Retinal pigment epithelial cell (primary cell): ENCODE measurements around the gene NKAIN4.

Experiments used
- DNase-seq: peaks from one replicate; pipeline ENCODE4 v3.0.0-alpha.2; 2010; ENCODE audit warnings: low read depth
- H3K4me3 ChIP-seq: 2 replicates; pipeline ENCODE4 v1.5.1; 2011; ENCODE audit warnings: mild to moderate bottlenecking, low read length, control low read depth, moderate library complexity
- TF ChIP-seq, protein P1 (sequence below): conservative IDR thresholded peaks from 2 replicates; pipeline ENCODE4 v1.5.1; 2011; ENCODE audit warnings: low read depth, low read length, control low read depth, inconsistent platforms

Gene NKAIN4

DNA sequence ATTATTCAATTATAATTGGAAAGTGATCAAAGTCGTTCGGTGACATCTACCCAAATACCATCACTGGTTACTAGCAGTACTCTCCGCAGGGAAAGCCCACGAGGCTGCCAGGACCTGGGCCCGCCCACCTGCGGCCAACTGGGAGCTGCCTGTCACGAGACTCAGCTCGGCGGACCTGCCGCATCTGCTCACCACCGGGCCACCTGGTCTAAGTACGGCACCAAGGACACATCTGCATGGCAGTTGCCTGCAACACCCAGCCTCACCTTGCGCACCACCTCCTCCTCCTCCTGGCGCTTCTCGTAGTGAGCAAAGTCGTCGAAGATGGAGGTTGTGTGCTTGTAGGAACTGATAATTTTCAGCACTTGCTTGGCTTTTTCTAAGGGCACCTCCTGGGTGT lies 52.2 kb downstream of the NKAIN4 start:
- TF ChIP-seq, protein P1, sequence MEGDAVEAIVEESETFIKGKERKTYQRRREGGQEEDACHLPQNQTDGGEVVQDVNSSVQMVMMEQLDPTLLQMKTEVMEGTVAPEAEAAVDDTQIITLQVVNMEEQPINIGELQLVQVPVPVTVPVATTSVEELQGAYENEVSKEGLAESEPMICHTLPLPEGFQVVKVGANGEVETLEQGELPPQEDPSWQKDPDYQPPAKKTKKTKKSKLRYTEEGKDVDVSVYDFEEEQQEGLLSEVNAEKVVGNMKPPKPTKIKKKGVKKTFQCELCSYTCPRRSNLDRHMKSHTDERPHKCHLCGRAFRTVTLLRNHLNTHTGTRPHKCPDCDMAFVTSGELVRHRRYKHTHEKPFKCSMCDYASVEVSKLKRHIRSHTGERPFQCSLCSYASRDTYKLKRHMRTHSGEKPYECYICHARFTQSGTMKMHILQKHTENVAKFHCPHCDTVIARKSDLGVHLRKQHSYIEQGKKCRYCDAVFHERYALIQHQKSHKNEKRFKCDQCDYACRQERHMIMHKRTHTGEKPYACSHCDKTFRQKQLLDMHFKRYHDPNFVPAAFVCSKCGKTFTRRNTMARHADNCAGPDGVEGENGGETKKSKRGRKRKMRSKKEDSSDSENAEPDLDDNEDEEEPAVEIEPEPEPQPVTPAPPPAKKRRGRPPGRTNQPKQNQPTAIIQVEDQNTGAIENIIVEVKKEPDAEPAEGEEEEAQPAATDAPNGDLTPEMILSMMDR: no peak
- no peak overlapping the region for H3K4me3 ChIP-seq
- no peak for DNase-seq

DNA sequence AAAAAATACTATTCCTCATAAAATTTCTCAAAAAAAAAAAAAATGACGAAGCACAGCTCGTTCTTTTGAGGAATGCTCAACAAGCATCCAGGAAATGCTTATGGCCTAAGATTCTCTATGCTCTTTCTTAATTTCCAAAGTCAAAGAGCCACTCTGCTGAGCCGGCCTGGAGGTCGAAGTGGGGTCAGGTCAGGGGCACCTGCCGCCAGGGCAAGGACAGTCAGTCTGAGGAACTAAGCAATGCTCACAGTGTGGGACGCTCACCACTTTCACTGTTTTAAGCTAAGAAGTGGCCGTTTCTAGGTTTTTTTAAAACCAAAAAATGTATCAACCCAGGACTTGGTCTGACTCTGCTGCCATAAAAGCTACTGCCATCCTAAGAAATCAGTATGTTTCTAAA lies 55.7 kb downstream of the NKAIN4 start:
- TF ChIP-seq, protein P1: no peak
- no peak for DNase-seq
- no peak overlapping the region for H3K4me3 ChIP-seq

DNA sequence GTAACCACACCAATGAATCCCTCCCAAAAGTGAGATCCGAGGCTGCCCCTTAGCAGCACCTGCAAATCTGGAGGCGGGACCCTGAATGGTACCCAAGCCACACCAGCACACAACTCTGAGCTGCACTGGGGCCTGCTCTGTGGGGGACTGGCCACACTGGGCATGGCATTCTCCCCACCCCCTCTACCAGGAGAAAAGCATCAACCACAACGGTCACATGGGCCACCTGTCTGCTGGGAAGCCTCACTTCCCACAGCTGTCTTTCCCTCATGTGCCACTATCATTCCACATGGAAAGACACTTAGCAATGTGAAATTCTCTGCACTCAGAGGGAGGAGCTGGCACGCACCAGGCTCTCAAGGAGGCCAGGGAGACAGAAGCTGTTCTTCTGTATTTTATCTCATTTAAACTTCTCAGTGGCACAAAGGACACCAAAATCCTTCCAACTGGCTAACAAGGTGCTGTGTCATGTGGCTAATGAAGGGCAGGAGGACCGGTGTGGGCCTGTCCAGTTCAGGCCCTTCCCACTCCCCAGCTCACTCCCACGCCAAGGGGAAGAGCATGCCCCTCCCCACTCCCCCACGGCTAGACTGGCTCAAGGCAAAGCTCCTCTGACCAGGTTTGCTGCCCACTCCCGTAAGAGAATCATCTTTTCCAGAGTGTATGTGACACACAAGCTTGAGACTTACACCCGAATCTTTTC lies 57.3 kb downstream of the NKAIN4 start:
- no peak overlapping the region for H3K4me3 ChIP-seq
- TF ChIP-seq, protein P1: no peak
- DNase-seq: no peak

DNA sequence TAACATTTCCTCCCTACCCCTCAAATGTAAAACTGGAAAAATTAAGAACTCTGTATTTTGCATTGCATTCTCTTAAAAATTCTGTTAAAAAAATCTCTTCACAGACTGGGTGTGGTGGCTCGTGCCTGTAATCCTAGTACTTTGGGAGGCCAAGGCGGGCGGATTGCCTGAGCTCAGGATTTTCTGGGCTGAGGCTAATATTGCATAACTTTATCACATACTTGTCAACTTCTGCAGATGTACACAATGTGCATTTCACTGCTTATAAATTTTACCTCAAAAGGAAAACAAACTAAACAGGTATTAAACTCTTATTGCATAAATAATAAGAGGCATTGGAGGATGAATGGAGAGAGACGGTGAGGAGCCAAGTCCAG lies 59.5 kb downstream of the NKAIN4 start:
- no peak overlapping the region for H3K4me3 ChIP-seq
- TF ChIP-seq, protein P1: no peak

DNA sequence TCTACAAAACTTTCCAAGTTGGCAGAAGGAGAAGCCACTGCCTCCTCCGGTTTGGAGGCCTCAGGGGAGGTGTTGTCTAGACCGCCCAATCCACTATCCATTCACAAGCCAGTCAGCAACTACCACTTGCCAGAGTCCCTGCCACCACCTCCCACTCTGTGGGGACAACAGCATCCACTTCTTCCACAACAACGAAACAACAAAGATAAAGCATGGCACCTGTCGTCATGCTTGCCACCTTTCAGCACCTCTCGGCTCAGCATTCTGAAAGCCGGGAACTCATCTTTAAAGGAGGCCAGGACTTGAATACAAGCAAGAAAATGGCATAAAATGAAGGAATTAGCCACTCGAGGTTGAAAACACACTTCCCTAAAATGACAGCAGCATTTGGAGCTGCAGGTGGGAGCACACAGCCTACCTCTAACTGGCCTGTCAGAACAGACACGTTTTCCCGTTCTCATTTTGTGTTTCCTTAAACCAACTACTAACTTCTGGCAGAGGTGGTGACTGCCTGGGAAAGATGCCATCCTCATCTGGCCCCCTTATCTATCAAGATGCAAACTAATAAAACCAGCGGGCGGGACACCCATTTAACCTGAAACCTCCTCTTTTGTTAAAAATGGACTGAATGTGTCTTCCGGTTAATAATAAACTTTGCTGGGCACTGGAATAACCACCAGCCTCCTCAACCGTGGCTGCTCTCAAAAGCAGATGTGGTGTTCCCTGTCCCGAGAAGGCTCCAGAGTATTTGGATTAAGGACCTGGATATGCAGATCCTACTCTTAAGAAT lies 60.1 kb downstream of the NKAIN4 start:
- TF ChIP-seq, protein P1: no peak
- DNase-seq: no peak
- H3K4me3 ChIP-seq: no peak overlapping the region

More for the DNA sequence above, 59.5 kb downstream of the NKAIN4 start:
- DNase-seq: no peak

DNA sequence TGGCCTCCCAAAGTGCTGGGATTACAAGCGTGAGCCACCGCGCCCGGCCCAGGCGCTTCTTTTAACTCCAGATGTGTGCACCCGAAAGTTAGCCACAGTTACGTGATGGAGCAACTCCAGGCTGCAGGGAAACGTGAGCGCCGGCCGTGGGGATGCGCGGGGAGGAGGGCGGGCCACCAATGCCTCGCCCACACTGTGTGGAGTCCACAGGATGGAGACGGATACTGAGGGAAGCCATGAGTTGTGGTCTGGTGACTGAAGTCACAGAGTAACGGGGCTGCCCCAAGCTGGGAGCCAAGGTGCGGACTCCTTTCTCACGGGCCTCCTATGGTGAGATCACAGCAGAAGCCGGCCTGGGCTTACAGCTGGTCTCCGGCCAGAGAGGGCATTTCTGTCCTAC lies 61.5 kb downstream of the NKAIN4 start:
- H3K4me3 ChIP-seq: no peak overlapping the region
- TF ChIP-seq, protein P1: no peak
- no peak for DNase-seq

DNA sequence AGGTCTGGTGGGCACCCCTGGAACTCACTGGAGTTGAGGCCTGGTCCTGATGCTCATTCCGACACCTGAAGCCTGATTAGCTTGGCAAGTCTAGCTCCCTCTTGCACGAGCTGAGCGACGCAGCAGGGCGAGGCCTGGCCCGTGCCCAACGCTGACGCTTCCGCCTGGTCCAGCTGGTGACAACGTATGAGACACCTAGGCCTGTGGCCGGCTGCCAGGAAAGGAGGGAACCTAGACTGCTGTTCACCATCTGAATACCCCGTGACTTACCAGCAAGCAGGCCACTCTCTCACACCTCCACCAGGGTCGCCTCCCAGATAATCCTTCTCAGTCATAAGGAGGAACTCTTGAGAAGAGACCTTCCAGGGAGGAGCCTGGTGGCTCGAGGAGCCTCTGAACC lies 62.9 kb downstream of the NKAIN4 start:
- TF ChIP-seq, protein P1: no peak
- DNase-seq: peak; percentile 42
- no peak overlapping the region for H3K4me3 ChIP-seq
